Activated CD4-positive, alpha-beta T cell treated with anti-CD3 and anti-CD28 coated beads for 24 hours (primary cell): ENCODE results near the gene E2F6.

Experiments used
- DNase-seq, 2 donors: peaks; one replicate each; pipeline ENCODE4 v3.0.0-alpha.2; 2020; ENCODE audit warnings: low read depth in 2 of 2

E2F6 gene

DNA sequence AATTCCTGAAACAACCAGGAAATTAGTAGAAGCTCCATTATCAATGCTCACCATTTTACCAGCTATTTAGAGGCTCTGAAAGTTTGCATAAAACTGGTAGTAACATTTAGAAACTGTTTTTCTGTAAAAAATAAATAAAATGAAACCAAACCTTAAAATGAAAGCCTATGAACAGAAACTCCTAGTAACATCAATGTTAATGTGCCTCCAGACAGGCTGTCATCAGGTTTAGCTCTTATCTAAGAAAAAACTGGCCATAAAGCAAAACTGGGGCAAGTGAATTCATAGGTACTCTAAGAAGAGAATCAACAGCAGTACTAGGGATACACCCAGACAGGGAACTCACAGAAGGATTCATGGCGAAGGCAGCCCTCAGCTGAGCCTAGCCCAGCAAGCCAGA is 8.0 kb downstream of the E2F6 start:
- no peak for DNase-seq

- DNase-seq: no peak
These were observed 9.7 kb downstream of the E2F6 start for GRCh38 chr2:11456251-11456650.

DNA sequence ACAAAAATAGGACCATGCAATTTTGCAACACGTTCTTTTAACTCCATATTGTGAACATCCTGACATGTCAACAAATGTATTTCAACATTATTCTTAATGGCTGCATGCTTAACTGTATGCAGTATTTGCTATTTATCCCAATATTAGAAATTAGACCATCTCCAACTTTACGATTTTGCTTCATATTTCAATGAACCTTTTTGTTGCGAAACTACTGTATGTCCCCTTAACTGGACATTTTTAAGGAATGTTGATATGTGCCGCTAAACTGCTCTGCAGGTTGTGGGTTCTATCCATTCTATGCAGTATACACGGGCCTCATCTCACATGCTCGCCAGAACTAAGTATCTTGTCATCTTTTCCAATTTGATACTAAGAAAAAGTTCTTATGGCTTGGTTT is 11.1 kb downstream of the E2F6 start:
- DNase-seq: no peak

GRCh38 chr2:11450791-11451190 is 15.2 kb downstream of the E2F6 start:
- no peak for DNase-seq

- peak in 1 of 2 donors; percentile 25 for DNase-seq
These were observed 19.2 kb downstream of the E2F6 start for GRCh38 chr2:11446733-11447248.

DNA sequence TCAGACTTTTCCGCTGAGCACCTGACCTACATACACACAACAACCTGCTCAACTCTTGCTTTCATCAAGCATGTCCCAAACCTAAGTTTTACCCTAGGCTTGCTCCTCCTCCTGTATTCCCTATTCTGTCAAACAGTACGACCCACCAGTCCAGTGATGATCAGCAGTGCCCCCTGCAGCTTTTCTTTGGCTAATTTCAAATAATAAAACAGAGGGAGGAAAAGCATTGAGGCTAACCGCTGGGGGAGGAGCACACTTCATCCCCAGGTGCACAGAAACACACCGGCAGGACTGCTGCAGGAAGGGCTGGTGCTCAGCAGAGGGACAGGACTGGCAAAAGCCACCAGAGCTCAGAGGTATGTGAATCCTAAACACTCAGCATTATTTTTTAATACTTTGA is 21.2 kb downstream of the E2F6 start:
- no peak for DNase-seq

DNA sequence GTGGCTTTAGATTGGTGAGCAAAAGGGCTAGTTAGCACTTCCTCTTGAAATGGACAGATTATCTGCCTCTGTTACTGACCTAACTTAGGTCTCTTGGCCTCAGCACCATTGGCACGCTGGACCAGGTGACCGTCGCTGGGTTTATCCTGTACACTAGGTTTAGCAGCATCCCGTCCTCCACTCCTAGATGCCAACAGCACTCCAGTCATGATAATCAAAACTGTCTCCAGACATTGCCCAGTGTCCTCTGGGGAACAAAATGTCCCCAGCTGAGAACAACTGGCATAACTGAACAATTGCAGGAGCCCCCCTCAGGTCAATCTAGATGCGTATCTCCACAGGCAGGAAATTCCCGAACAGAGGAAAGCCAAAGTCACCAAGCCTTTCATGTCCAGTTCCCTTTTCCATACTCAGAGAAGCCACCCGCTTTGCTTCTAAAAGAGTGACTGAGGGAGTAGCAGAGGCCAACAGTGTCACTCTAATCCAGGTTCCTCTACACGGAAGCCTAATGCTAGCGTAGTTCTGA is 27.3 kb downstream of the E2F6 start:
- DNase-seq: no peak

- DNase-seq: no peak
These were observed 28.4 kb downstream of the E2F6 start for GRCh38 chr2:11437602-11438001.

DNA sequence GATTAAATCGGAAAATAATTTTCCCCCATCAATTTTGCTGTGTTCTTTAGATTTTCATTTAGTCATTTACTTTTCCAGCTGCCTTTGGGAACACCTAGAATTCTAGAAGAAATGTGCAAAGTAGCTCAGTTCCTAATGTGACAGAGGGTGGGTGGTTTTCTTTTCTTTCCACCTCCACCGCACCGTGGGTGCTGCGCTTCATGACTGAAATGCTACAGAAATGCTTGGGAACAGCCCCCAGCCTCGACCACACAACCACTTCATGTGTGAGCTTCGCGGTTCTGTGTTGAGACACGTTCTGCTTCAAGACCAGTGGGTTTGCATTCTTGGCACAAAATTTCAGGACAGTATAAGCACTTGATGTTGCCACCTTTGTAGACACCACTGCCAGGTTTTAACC is 30.9 kb downstream of the E2F6 start:
- no peak for DNase-seq

- no peak for DNase-seq
These were observed 31.5 kb downstream of the E2F6 start for GRCh38 chr2:11434443-11434842.

- DNase-seq: no peak
These were observed 32.1 kb downstream of the E2F6 start for GRCh38 chr2:11433822-11434221.

- no peak for DNase-seq
These were observed 35.2 kb downstream of the E2F6 start for GRCh38 chr2:11430729-11431128.

- DNase-seq: no peak
These were observed 38.7 kb downstream of the E2F6 start for GRCh38 chr2:11427224-11427623.

GRCh38 chr2:11422901-11423435 is 43.0 kb downstream of the E2F6 start:
- DNase-seq: no peak

- DNase-seq: no peak
These were observed 43.5 kb downstream of the E2F6 start for GRCh38 chr2:11422491-11422865.

- DNase-seq: no peak
These were observed 44.0 kb downstream of the E2F6 start for GRCh38 chr2:11421863-11422490.

- no peak for DNase-seq
These were observed 45.3 kb downstream of the E2F6 start for GRCh38 chr2:11420671-11421070.

- no peak for DNase-seq
These were observed 45.8 kb downstream of the E2F6 start for GRCh38 chr2:11420190-11420589.

GRCh38 chr2:11419781-11420180 is 46.2 kb downstream of the E2F6 start:
- no peak for DNase-seq

DNA sequence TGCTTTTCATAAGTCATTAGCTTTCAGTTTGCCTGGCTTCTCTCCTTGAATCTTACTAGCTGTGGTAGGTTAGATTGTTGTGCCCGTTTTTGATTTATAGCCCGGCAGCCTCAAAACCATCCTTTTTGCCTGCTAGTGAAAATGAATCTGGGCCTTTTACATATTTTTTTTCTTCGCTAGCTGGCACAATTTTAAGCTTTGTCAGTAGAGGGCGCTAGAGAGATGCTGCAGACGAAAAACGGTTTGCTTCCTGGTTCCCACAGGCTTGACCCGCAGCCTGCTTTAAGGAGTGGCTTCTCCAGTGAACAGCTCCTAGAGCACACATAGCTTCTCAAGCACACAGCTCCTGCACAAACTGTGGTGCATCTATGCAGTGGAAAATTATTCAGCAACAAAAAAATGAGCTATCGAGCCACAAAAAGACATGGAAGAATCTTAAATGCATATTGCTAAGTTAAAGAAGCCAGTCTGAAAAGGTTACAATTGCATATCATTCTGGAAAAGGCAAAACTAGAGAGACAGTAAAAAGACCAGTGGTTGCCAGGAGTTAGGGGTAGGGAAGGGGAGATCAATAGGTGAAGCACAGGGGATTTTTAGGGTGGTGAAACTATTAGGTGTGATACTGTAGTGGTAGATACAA is 47.9 kb downstream of the E2F6 start:
- DNase-seq: no peak

DNA sequence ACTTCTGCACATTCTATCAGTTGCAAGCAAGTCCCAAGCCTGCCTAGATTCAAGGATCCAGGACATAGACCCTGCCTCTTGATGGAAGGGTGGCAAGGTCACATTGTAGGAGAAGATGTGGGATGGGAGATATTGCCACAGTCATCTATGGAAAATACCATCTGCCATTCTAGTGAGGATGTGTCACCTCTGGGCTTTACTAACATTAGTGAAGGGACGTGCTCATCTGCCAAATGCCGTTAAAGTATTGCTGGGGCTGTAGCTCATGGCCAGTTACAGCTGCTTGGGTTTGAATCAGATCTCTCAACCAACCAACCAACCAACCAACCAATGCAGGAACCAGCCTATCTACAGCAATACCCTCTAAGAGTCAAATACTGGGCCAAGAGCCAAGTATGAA is 49.0 kb downstream of the E2F6 start:
- DNase-seq: no peak

- no peak for DNase-seq
These were observed 49.8 kb downstream of the E2F6 start for GRCh38 chr2:11416186-11416585.
